A549 (cell line): ENCODE data around the gene ADAM19. TPM values are rescaled to one million over a fixed set of nuclear protein-coding genes. Genes with fewer than 3 reads are reported as not detected.

Experiments used
- ATAC-seq, 2 experiments: fragments of 200-7000 bp in 1 of 2; fragments of >200 bp in 1 of 2; cut with Nextera tagmentation in 1 of 2; cut with Tn5 transposase in 1 of 2; 3 replicates each; pipeline versions ENCODE4 v1.8.0 to v1.9.1; 2018 to 2020; ENCODE audit warnings: mild to moderate bottlenecking in 1 of 2, moderate library complexity in 1 of 2
- CTCF ChIA-PET: fragments of 300-600 bp; sonication (Branson Sonifier 250); formaldehyde crosslinking; extraction: SDS; loops from one replicate; lab custom pipeline; 2021; ENCODE audit warnings: antibody characterized with exemption, inconsistent platforms; lab: Yijun Ruan, JAX
- POLR2A ChIA-PET: fragments of 350-600 bp; formaldehyde crosslinking; extraction: SDS; loops from one replicate; lab custom pipeline; 2021; ENCODE audit warnings: antibody characterized with exemption, inconsistent platforms; lab: Yijun Ruan, JAX
- DNase-seq, 2 experiments: peaks; one replicate each; pipeline versions ENCODE4 v3.0.0 to v3.0.0-alpha.2; 2011 to 2016; ENCODE audit warnings: low read depth in 1 of 2, low spot score in 1 of 2
- FAIRE-seq: peaks from 2 replicates; lab custom pipeline; 2011; peaks lifted over from hg19 to GRCh38; lab: Jason Lieb, UNC
- H3K27ac ChIP-seq, 2 experiments: fragments of >200 bp; sonication (Bioruptor Twin); formaldehyde crosslinking; 3 replicates each; pipeline ENCODE4 v1.5.1; 2016 to 2017
- H3K4me1 ChIP-seq: fragments of >200 bp; sonication (Bioruptor Twin); formaldehyde crosslinking; 3 replicates; pipeline ENCODE4 v1.6.1; 2016
- H3K4me2 ChIP-seq: fragments of >200 bp; sonication (Bioruptor Twin); formaldehyde crosslinking; 3 replicates; pipeline ENCODE4 v1.6.1; 2016
- H3K4me3 ChIP-seq: fragments of >200 bp; sonication (Bioruptor Twin); formaldehyde crosslinking; 3 replicates; pipeline ENCODE4 v1.5.1; 2016
- H3K9me3 ChIP-seq: fragments of >200 bp; sonication (Bioruptor Twin); formaldehyde crosslinking; 3 replicates; pipeline ENCODE4 v1.6.1; 2016
- BHLHE40 ChIP-seq: IDR thresholded peaks from 2 replicates; pipeline ENCODE4 v1.6.1; 2012; ENCODE audit warnings: low read depth, low read length, inconsistent platforms
- CHD2 ChIP-seq: fragments of 150-350 bp; IDR thresholded peaks from 2 replicates; pipeline ENCODE4 v1.6.1; 2014; ENCODE audit warnings: low read length; ENCODE audit not compliant: partially characterized antibody
- CTCF ChIP-seq: fragments of >200 bp; sonication (Bioruptor Twin); formaldehyde crosslinking; IDR thresholded peaks from 3 replicates; pipeline ENCODE4 v1.5.1; 2016
- E2F6 ChIP-seq: IDR thresholded peaks from 2 replicates; pipeline ENCODE4 v1.6.1; 2012; ENCODE audit warnings: low read depth, borderline replicate concordance
- ELK1 ChIP-seq: fragments of 150-350 bp; IDR thresholded peaks from 2 replicates; pipeline ENCODE4 v1.6.1; 2014; ENCODE audit warnings: low read depth, mild to moderate bottlenecking, low read length
- ESRRA ChIP-seq: fragments of 150-350 bp; IDR thresholded peaks from 2 replicates; pipeline ENCODE4 v1.6.1; 2014; ENCODE audit warnings: mild to moderate bottlenecking, low read length, borderline replicate concordance
- FOXS1 ChIP-seq: fragments of 250-450 bp; sonication (Bioruptor Pico); IDR thresholded peaks from 2 replicates; pipeline ENCODE4 v1.5.0; 2020; ENCODE audit warnings: mild to moderate bottlenecking, moderate library complexity
- GATA3 ChIP-seq: IDR thresholded peaks from 2 replicates; pipeline ENCODE4 v1.6.1; 2012; ENCODE audit warnings: borderline replicate concordance
- KDM5A ChIP-seq: fragments of 200-600 bp; sonication (generic); IDR thresholded peaks from 2 replicates; pipeline ENCODE4 v1.6.1; 2016; ENCODE audit warnings: antibody characterized with exemption, mild to moderate bottlenecking
- MAX ChIP-seq: IDR thresholded peaks from 2 replicates; pipeline ENCODE4 v1.6.1; 2012
- PHF8 ChIP-seq: fragments of 200-600 bp; sonication (generic); IDR thresholded peaks from 2 replicates; pipeline ENCODE4 v1.6.1; 2016; ENCODE audit warnings: low read depth, mild to moderate bottlenecking, antibody characterized with exemption, moderate library complexity, borderline replicate concordance
- REST ChIP-seq: fragments of 200-600 bp; sonication (generic); IDR thresholded peaks from 2 replicates; pipeline ENCODE4 v1.6.1; 2016; ENCODE audit warnings: antibody characterized with exemption, mild to moderate bottlenecking, moderate library complexity
- RFX5 ChIP-seq: fragments of 450-650 bp; IDR thresholded peaks from 2 replicates; pipeline ENCODE4 v1.7.1; 2014; ENCODE audit warnings: antibody characterized with exemption, mild to moderate bottlenecking, moderate library complexity
- WGBS: methylation state at CpG from one replicate; pipeline ENCODE4 v1.1.6; 2017; ENCODE audit errors: missing lambda C conversion rate; 5-methylcytosine and 5-hydroxymethylcytosine counted together
- polyA plus RNA-seq, 4 experiments: library from polyadenylated mRNA; depleted of rRNA in 3 of 4; stranded (reverse); fragments of >200 nt; fragmentation: RNase III in 1 of 4; extraction: RNeasy Plus Mini Kit Qiagen cat#74134 plus additional on column Dnase treatment in 1 of 4; gene quantifications; 2 replicates in 3 of 4; 3 replicates in 1 of 4; pipeline ENCODE4 v1.2.3, GENCODE V29; 2011 to 2017

ADAM19 gene
- polyA plus RNA-seq, 2 of the 4 experiments (the other 2 are of a cell fraction) = 7.7 to 15.2 TPM

GRCh38 chr5:157535042-157535865, 40.3 kb downstream of the ADAM19 start:
- whole genome bisulfite sequencing = 64% methylated on average over 6 of the region's 6 CpGs
- ChIA-PET CTCF (interaction anchor here (0.8 to 2.0 kb wide), 7 partner anchors 10 to 51 kb away, joined by 3 to 6 read pairs (median 4); no protein-coding TSS in a partner anchor), POLR2A (no interaction called here)
- Histone ChIP-seq H3K4me2 (no peak overlapping the region), H3K4me1 (0 out of 3 replicates have a peak, but pooled peaks cover 2% of the 10 kb centered on the region), H3K9me3 (no peaks in the 10 kb centered on the region), H3K27ac (peak overlapping the region in 1 of 2 experiments; percentile 26; a peak in 1 of 6 replicates), H3K4me3 (no peak overlapping the region)
- DNase-seq (no peak), ATAC-seq (no peak), FAIRE-seq (no peak)
- TF ChIP-seq PHF8 (no peak), REST (no peak), GATA3 (no peak), CHD2 (no peak), FOXS1 (CRISPR knock-in tag) (no peak), BHLHE40 (no peak), MAX (no peak), ELK1 (no peak), RFX5 (no peak)

GRCh38 chr5:157533011-157533481, 42.5 kb downstream of the ADAM19 start:
- H3K4me2 ChIP-seq = no peak overlapping the region
- POLR2A ChIA-PET = no interaction called here
- FAIRE-seq (no peak), DNase-seq (no peak), ATAC-seq (no peak)
- no peaks in the 10 kb centered on the region for H3K9me3 ChIP-seq
- 0 out of 3 replicates have a peak, but pooled peaks cover 2% of the 10 kb centered on the region for H3K4me1 ChIP-seq
- TF ChIP-seq CHD2 = no peak
- TF ChIP-seq ESRRA = no peak
- no peak for TF ChIP-seq E2F6
- no peak for TF ChIP-seq CTCF
- TF ChIP-seq KDM5A = no peak
- H3K27ac ChIP-seq = 0 out of 6 replicates have a peak overlapping the region, but pooled peaks of 1 of the 2 experiments have one; percentile 21
- H3K4me3 ChIP-seq = no peak overlapping the region
- CTCF ChIA-PET = interaction anchor here (0.7 to 1.3 kb wide), 3 partner anchors 10 to 385 kb away, joined by 3 to 5 read pairs (median 3); no protein-coding TSS in a partner anchor
- WGBS = 78% methylated on average over 7 of the region's 7 CpGs
